Activated T-cell treated with anti-CD3 and anti-CD28 coated beads, Interleukin-2, amount 50 U/mL, for 1 hour (primary cell): Measurements from ENCODE around the gene TMUB1.

Experiments
- DNase-seq: peaks from one replicate; pipeline ENCODE4 v3.0.0-alpha.2; 2020

The TMUB1 gene

DNA sequence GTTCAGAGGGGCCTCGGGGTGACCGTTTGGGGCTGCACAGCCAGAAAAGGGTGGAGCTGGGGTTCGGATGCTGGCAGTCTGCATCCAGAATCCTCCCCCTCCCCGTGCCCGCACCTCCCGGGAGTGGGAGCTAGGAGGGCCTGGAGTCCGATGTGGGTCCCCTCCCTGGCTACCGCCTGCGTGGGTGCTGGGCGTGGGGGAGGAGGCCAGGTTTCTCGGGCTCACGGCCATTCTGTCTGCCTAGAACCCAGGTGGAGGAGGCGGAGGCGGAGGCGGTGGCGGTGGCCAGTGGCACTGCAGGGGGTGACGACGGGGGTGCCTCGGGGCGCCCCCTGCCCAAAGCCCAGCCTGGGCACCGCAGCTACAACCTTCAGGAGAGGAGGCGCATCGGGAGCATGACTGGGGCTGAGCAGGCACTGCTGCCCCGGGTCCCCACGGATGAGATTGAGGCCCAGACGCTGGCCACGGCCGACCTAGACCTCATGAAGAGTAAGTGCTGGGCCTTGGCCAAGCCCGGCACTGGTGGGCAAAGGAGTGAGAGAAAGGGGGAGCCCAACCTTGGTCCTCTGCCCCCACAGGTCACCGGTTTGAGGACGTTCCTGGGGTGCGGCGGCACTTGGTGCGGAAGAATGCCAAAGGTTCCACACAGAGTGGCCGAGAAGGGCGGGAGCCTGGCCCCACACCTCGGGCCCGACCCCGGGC is 16.9 kb downstream of the TMUB1 start:
- DNase-seq = no peak

DNA sequence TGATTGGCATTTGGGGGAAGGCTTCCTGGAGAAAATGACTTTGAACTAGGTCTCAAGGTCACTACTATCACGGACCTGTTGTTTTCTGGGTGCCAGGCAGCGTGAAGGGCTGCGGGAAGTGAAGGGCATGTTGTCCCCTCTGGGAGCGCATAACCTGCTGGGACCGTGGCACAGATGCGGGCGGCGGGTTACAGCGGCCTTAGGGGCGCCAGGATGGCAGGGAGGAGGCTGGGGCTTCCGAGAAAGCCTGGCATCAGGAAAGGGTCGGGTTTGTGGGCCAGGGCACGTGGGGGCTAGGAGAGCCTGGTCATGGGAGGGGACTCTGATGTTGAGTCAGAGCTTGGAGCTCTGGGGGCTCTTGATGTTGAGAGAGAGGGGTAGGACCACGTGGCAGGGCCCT is 17.8 kb downstream of the TMUB1 start:
- DNase-seq = no peak

DNA sequence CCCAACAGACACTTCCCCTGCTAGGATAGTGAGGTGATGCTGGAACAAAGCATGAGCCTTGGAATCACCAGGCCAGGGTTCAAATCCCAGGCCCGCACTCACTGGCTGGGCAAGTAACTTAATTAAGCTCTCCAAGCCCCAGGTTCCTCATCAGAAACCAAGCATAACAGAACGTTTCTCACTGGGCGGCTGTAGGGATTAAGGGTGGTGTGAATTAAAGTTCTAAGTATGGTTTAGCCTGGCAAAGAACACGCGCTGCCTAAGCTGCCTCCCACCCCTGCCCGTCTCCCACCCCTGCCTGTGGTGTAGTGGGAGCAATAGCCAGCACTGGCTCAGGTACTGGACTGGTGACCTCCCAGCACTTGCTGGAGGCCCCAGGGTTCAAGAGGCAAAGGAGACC is 18.3 kb downstream of the TMUB1 start:
- no peak for DNase-seq

DNA sequence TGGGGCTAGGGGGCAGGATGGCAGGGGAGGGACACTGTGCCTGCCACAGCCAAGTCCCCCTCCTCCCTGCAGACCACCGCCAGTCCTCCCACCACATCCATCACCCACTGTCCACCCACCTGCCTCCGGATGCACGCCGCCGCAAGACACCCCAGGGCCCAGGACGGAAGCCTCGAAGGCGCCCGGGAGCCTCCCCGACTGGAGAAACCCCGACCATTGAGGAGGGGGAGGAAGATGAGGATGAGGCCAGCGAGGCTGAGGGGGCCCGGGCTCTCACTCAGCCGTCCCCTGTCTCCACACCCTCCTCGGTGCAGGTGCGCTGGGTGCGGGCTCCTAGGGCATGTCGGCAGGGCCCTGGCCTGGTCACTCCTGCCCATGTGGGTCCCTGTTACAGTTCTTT is 18.8 kb downstream of the TMUB1 start:
- DNase-seq = no peak

DNA sequence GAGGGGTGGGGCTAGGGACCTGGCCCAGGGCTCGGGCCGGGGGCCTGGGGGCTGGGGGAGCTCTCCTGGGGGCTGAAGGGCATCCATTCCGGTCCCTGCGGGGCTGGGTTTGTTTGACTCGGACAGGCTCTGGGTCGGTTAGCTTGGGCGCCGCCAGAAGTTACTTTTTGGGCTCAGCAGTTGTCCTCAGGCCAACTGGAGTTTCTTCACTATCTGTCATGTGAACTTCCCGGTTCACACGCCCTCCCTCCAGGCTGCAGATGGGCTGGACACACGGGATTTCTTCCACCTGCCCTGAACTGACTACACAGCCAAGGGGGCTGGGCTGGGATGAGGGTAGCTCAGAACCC is 20.1 kb downstream of the TMUB1 start:
- DNase-seq = no peak

DNA sequence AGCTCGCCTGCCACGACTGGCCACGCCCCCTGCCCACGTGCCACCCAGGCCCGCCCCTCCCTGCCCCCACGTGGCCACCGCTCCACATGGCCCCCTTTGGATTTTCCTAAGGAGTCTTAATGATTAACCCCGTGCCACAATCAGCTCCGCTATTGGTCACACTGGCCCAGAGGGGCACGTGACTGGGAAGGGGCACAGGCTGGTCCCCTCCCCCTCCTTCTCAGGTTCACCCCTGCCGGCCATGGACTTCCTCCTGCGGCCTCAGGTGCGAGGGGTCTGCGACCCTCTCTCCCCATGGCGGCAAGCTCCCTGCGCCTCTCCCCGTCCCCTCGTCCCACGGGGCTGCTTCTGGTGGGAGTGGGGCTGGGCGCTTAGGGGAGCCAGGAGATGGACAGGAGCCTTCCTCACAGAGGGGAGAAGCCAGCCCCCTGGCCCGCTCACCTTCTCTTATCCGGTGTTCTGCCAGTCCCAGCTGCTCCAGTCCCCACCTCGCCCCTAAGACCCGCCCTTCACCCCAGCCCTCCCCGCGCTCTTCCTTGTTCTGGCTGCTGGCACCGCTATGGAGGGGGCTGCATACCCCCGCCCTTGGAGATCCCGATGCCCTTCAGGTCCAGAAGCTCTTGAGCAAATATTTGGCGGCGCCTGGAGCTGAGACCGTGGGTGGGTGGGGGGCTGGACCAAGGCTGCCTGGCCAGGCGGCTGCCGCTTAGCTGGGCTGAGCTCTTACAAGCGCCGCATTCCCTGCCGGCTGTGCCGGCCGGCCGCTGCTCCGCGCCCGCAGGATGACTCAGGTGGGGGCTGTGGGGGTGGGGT is 20.7 kb downstream of the TMUB1 start:
- DNase-seq = no peak

DNA sequence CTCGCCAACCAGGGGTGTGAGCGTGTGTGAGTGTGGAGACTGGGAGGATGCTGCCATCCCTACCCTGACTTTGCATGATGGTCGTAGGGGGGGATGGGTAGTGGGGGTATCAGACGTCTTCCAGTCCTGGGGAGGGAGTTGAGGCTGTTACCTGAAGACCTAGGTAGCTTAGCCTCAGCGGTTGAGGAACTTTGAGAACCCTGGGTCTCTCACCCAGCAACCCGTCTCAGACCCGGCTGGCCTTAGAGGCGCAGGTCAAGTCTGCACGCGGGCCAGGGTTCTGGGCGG is 21.2 kb downstream of the TMUB1 start:
- DNase-seq = no peak

DNA sequence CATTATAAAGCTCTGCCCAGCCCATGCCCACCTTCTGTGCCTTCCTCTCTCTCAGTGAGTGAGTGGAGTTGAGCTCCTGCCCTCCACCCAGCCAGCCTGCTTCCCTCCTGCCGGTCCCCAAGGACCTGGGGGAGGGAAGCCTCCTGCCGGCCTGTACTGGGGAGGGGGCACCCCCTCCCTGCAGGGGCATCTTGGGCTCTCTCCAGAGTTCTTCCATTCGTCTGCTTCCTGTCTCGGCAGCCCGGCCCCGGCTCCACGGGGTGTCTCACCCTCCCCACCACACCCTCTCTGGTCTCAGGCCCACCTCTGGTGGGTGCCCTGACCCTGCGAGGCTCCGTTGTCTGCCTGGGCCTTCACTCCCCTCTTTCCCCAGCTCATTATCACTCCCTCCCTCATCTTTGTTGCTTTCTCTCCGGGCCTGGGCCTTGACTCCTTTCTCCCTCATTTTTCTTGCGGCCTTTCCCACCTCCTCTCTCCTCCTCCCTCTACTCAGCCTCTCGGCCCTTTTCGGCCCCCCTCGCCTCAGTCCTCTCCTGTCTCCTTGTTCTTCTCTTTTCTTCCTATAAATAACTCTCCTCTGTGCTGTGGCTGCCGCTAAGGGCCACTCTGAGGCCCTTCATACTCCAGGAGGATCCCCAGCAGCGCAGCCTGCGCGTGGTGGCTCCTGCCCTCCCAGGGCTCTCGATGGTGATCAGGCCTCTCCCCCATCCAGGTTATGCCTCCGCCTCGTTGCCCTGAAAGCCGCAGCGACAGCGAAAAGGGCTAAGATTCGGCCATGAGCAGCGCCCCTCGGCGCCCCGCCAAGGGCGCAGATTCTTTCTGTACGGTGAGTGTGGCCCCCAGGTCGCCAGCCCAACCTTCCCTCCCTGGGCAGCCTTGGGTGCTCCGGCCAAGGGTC is 21.8 kb downstream of the TMUB1 start:
- no peak for DNase-seq

DNA sequence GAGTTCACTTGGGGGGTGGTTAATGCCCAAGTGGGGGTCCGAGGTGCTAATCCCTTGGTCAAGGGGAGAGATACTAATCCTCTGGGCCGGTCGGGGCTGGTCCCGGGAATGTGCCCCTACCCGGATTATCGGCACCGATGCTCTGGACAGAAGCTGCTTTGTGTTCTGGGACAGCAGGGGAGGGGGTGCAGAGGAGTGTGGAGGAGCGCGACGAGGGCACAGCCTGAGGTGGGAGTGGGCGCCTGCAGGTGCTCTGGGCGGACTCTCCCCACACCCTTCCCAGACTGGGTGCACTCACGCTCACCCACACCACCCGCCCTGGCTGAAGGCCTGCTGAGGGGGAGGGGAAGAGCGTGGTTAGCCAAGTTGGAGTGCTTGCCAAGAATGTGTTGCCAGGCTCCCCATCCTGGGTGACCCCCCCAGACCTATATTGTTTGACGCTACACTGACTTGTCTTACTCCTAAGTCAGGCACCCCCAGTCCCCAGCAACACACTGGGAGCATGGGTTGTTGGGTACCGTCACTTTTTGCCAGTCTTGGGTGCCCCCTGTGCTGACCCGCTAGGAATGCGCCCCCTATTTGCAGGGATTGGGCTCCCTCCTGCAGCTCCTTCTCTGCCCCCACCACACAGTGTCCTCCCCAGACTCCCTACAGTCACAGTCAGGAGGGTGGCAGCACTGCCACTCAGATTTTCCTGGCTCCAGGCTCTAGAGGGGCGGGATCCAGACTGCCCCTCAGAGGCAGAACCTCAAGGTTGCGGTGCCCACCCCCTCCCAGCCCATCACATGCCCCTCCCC is 22.7 kb downstream of the TMUB1 start:
- no peak for DNase-seq

DNA sequence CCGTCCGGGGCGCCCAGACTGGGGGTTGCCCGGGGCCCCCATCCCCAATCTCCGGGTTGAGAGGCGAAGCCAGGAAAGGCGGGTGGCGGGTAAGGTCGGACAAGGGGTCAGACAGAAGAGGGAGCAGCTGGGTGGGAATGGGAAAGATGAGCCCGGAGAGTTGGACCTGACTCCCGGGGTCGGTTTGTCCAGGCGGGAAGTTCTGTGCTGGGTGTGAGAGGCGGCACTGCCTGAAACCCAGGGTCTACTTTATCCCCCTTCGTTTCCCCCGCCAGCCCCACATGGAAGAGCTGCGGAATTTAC is 23.2 kb downstream of the TMUB1 start:
- DNase-seq = no peak

DNA sequence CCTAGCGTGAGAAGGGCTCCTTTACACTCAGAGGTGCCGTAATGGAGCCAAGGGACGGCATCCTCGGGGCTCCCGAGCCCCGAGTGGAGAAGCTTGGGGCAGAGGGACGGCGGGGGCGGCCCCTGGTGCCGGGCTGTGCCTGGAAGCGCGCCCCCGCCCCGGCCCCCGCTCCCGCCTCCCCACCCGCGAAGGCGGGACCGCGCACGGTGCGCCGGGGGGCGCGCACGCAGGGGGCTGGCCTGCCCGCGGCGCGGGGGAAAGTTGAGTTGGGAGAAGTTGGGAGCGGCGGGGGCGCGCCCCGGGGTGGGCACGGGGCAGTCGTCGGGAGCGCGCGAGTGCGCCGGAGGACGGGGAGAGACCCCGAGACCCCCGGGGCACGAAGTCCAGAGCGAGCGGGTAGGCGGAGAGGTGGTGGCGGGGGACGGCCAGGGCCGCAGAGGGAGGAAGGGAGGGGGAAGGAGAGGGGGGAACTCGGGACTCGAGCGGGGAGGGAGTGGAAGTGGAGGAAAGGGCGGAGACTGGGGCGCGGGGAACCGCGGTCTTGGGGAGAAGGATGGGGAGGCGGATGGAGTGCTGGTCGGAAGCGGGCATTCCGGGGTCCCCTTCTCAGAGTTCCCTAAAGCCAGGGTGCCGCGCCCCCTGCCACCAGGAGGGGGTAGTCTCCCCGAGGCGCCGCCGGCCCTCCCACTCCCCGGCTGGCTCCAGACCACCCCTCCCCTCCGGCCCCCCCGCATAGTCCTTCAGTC is 23.8 kb downstream of the TMUB1 start, which contains the start of gene SLC4A2:
TSS of gene SLC4A2 (plus strand) at position 223 of the 746 bp plus-strand sequence. CDS start 2,399 bp downstream, outside the sequence.
- peak; percentile 82 for DNase-seq

DNA sequence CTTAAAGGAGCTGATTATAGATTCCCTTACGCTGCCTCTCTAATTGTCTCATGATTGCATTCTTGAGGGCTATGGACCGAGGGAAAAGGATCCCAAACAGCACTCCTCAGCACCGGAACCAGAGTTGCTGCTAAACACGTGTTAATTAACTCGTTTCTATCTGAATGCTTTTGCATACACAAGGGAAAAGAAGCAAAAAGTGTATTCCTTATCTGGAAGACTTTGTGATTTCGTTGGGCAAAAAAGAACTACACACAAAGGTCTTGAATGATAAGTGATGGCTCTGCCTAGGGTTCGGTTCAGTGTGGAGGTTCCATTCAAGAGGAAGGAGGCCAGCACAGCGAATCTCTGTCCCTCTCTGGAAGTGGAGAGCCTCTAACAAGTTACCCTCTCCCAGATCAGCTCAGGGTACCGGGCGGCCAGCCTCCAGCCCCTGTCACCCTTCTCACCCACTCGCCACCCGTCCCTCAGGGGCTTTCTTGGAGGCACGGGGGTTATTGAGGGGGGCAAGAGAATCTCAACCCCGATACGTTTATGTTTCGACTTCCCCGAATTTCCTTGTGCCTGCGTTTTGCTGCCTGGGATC is 24.4 kb downstream of the TMUB1 start:
- DNase-seq = no peak

DNA sequence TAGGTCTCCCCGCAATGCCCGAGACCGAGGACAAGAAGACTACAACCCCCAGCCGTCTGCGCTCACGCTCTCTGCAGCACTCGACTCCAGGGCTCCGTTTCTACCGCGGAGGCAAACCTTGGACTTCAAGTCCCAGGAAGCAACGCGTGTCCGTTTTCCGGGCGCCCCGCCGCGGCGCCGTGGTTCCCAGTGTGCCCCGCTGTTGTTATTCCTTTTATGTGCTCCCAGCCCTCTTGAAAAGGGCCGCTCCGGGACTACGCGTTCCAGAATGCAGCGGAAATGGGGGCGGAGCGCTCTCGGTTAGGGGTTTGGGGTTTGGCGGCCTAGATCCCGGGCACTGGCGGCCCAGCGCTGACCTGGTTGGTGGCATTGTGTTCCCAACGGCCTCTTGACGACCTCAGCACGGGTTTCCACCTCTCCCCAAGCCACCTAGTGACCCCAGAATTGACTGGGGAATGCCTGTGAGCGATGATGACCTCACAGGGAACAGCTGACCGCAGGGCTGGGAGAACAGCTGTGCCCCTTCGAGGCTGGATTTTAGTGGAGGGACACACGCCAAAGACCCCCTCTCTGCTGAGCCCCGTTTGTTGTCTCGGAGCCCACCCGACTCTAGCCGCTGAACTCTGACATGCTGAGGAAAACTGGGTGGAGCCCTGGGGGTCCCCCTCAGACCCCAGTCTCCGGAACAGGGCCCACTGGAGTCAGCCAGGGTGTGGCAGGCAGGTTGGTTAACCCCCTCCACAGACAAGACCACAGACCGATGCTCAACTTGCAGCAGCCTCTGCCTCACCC is 25.1 kb downstream of the TMUB1 start:
- peak; percentile 96 for DNase-seq

DNA sequence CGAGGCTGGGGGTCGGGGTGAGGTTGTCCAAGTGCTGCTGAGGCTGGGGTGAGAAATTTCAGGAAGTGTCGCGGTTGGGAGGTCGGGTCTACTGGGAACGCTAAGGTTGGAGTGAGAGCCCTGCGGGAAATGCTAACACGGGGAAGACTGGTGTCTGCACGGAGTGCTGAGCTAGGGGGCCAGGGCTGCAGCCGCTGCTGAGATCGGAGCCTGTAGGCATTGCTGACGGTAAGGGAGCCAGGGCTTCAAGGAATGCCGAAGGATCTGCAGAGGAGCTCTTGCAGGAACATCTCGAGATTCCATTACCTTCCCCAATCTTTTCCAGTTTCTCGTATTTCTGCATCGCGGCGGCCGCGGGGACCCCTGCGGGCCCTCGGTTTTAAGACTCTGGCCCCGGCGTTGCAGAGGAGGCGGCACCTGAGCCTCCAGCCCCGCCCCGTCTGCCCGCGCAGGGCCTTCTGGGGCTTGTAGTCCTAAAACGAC is 25.7 kb downstream of the TMUB1 start, which contains the start of gene CDK5:
TSS of gene CDK5 (minus strand) at position 392 of the 483 bp plus-strand sequence. CDS start at position 343, 49 bp downstream.
- DNase-seq = no peak

DNA sequence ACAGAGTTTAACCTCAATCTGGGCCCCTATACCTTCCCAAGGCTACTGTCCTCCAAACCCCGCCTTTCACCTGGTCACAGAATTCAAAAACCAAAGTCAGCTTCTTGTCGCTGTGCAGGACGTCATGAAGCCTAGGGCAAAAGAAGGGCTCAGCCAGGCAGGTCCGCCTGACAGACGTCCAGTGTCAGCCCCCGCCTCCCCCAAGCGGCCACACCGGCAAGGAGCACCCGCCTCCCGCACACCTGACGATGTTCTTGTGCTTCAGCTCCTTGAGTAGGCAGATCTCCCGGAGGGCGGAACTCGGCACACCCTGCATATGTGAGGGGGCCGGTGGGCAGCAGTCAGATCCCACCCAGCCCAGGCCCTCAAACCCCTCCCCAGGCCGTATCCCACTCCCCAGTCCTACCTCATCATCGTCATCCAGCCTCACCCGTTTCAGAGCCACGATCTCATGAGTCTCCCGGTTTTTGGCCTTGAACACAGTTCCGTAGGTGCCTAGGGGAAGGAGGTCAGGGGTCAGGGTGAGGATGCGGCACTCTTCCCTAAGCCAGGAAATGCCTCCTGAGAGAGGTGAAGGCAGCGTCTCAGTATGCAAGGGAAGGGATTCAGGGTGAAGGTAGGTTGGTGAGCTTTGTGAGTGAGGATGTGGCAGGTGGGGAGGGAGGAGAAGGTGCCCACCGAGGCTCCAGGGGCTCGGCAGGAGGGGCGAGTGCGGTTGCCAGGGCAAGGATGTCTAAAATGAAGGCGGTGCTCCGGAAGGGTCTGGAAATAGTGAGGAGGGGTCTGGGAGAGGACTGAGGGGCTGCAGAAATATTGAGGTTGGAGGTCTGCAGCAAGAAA is 26.4 kb downstream of the TMUB1 start:
- no peak for DNase-seq

DNA sequence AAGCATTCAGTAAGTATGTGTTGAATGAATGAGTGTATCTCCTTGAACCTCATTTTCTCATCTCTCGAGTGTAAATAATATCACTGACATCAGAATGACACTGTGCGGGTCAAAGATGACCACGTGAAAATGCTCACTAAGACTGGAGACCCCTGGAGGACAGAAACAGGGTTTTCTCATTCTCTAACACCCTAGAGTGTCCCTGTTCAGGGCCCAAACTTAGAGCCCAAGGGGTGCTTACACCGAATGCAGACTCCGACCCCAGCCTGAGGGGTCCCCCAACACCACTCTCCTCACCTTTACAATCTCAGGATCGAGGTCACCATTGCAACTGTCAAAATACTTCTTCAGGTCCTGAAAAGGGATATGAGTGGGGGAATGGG is 27.0 kb downstream of the TMUB1 start:
- no peak for DNase-seq

DNA sequence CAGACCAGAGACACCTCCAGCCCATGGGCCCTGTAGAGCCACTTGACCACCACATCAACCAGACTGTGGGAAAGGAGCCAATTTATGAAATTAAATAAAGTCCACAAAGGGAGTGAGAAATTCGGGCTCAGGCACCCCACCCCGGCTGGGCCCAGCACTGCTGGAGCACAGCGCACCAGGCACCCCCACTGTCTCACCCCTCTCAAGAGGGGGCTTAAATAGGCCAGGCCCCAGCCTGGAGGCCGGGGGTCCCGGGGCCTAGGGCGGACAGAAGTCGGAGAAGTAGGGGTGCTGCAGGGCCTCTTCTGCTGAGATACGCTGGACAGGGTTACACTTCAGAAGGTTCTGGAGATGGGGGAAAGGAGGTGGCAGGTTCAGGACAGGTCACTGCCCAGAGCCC is 29.5 kb downstream of the TMUB1 start:
- DNase-seq = no peak

DNA sequence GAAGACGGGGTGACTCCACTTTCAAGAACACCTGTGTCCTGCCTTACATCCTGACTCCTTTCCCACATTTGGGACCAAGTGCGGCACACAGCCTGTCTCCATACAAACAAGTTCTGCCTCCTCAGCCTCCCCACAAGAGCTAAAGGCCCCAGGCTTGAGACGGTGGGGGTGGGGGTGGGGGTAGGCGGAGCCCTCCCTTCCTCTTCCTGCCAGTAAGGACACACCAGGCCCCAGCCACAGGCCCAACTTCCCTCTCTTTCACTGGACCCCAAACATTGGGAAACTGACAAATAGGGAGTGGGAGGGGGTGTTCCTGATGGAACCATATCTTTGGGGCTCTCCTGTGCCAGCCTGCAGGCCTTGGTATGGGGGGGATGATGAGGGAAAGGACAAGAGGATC is 30.2 kb downstream of the TMUB1 start:
- DNase-seq = no peak

DNA sequence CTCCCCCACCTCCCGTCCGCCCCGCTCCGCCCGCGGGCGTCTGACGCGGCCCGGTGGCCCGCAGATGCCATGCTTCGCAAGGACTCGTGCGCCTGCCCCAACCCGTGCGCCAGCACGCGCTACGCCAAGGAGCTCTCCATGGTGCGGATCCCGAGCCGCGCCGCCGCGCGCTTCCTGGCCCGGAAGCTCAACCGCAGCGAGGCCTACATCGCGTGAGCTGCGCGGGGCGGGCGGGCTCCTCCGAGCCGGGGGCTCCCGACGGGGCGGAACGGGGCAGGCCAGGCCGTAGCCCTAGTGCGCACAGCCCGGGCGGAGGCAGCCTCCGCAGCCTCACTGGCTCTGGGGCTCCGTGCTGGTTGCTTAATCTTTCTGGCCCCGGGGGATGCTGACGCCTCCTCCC is 32.2 kb downstream of the TMUB1 start:
- peak; percentile 67 for DNase-seq
